HG03196 (cell line): ENCODE data around the gene ZNF654.
"Not testable (repeated sequence)": the region's sequence is repeated elsewhere in the genome, so short reads cannot be mapped to it uniquely, and the experiment has no call there.

Experiments used
- ATAC-seq: cut with Tn5 transposase; IDR thresholded peaks from one replicate; pipeline ENCODE4 v1.9.1; 2021; ENCODE audit not compliant: unreplicated experiment

Gene ZNF654

DNA sequence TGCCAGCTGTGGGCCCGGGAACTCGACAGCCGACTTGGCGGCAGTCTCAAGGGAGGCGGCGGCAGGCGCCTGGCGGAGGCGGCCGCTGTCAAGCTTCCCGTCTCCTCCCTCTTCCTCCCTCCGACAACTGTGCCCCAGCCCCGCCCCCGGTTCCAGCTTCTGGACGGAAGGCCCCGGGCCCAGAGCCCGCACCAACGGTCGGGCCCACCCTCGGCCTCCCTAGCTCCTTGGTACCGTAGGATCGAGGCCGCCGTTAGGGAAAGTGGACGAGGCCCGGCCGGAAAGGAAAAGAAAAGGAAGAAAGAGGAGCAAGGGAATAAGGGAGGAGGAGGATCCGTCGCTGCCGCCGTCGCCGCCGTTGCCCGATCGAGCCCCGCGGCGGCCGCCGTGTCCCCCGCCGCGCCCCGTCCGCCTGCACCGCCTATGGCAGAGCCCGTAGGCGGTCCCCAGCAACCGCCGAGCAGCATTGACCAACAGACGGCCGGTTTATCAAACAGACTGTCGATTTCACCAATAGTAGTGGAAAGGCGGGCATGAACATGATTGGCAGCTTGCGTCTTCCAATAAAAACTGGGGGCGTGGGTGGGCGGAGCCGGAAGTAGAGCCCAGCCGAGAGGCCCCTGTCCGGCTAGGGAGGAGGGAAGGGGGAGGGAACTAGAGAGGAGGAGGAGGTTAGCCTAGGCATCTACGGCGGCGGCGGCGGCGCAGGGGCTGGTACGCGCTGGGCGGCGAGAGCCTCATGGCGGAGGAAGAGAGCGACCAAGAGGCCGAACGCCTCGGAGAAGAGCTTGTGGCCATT, at the start of gene ZNF654, which contains the start of gene CGGBP1:
ZNF654 (plus strand) TSS at position 675 of the 799 bp plus-strand sequence; CDS start at position 740, 65 bp downstream.
CGGBP1 (minus strand) TSS at position 425 of the 799 bp plus-strand sequence. CDS start 3,029 bp downstream, outside the sequence.
- ATAC-seq: peak; percentile 96

DNA sequence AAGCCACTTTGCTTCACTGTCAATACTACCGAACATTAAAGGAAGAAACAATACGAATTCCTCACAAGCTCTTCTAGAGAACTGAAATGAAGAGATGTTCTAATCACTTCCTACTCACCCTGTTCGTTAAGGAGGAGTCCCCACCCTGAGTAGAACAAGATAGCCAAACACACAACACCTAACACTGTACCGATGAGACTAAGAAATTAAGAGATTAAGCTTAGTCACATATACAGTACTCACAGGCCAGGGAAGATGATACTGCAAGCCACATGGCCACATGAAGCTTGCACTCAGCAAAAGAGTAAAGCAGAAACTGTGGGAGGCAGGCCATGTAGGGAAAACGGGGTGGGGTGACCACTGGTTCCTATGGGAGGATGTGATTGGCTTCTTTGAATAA, 48.2 kb upstream of the ZNF654 start:
- no peak for ATAC-seq

DNA sequence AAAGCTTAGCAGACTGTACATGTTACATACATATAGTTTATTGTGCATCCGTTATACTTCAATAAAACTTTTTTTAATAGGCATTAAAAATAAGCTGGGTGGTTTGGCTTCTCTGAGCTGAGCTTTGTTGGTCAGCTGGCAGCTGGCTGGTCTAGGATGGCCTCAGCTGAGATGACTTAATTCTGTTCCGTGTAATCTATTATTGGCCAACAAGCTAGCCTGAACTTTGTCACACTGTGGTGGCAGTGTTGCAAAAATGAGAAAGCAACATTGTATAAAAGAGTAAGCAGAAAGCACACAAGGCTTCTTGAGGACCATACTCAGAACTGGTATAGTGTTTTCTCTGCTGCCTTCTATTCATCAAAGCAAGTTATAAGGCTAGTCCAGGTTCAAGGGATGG, 45.5 kb upstream of the ZNF654 start:
- ATAC-seq: no peak

DNA sequence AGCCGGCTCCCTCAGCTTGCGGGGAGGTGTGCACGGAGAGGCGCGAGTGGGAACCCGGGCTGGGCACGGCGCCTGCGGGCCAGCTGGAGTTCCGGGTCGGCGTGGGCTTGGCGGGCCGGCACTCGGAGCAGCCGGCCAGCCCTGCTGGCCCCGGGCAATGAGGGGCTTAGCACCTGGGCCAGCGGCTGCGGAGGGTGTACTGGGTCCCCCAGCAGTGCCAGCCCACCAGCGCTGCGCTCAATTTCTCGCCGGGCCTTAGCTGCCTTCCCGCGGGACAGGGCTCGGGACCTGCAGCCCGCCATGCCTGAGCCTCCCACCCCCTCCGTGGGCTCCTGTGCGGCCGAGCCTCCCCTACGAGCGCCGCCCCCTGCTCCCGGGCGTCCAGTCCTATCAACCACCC, 43.4 kb upstream of the ZNF654 start:
- ATAC-seq: not testable (repeated sequence)

DNA sequence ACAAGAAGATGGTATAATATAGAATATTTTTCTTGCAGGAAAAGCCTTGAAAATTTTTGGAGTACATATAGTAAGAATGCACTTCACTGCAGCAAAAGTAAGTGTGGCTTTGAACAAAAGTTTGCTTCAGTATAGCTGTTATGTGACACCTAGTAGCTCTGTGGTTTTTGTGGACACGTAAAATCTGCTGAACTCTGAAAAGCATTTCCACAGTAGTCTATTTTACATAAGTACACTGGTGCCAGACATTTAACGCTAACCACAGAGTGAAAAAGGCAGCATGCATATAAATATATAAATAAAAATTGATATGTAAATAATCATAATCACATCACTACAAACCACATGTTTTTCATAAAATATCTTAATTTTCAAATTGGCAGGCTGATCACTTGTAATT, 40.0 kb upstream of the ZNF654 start:
- peak; percentile 91 for ATAC-seq

DNA sequence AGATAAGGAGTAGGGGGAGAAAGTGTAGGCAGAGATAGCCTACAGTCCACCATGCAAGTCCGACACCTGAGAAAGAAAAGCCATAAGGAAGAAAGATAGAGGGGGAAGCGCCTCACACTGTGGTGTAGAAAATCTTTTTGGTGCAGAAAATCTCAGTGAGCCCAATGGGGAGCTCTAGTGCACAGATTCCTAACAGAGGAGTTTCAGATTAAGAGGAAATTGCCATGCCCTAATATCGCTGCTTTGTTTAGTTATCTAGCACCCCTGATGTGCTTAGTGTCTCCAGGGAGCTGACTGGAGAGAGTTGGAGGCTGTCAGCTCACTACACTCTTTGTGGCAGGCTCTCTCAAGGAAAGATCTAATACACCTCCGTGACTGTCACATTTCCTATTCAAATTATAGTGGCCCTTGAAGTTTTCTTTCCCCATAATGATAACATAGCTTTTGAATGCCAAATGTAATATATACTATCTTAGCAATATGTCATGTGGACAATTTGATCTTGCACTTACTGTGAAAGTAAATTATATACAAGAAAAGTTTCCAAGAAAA, 34.0 kb upstream of the ZNF654 start:
- no peak for ATAC-seq

DNA sequence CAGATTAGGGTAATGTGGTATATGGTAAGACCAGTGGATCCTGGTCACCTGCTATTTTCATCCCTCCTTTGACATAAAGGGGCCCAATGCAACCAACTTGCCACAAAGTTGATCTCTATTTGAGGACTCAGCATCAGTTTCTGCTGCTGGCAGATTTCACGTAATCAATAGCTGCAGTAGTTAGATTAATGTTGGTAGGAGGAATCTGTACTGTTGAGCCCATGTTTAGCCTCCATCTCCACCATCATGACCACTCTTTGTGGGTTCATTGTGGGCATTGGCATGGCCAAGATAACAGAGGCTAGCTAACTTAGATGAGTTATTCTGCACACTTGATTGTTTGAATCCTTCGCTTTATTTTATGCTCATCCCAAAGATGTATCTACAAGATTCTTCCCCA, 30.2 kb upstream of the ZNF654 start:
- no peak for ATAC-seq

DNA sequence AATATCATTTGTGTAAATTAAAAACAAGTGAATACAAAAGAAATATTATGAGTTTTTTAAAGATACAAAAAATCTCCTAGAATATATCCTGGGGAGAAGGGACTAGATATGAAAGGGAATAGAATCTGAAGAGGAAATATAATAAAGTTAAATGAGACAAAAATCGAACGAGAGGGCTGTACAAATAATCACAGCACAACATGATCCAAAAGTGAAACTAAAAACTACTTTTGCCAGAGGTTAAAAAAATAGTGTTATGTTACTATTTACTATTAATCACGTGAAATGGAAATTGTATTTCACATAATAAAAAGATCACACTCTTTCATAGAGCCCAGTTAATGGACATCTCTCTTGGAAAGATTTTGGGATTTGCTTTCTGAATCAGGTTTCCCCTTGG, 28.8 kb upstream of the ZNF654 start:
- ATAC-seq: no peak

DNA sequence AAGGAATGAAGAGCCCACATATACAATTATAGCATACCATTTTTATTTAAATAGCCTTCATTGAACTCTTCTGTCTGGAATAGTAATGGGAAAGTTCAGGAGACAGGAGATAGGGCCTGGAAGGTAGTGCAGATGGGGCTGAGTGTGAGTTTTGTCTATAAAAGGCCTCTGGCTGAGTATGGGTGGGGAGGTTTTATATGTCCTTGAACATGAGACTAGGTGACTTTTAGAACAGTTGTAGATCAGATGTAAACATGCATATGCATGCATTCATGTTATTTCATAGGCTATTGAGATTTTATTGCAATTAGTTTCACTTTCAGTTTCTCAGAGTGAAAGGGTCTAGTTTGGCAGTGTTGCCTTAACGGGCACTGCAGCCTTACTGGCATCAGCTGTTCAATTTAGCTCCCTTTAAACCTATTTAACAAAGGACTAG, 27.4 kb upstream of the ZNF654 start:
- peak; percentile 84 for ATAC-seq

DNA sequence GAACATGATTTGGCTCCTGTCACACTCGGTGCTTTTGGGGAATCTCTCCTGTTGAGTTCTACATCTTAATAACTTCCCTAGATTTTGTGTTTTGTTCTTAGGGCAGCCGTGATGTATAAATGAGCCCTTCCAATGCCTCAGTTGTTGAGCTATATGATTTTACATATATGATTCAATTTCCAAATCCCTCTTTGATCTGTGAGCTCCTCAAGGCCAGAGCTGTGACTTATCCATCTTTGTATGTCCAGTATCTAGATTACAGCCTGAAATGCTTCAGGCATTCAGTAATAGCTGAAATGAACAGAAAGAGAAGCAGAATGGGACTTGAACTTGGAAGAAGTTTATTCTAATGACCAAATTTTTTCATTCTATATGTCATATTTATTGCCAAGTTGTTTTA, 26.8 kb upstream of the ZNF654 start:
- ATAC-seq: no peak

DNA sequence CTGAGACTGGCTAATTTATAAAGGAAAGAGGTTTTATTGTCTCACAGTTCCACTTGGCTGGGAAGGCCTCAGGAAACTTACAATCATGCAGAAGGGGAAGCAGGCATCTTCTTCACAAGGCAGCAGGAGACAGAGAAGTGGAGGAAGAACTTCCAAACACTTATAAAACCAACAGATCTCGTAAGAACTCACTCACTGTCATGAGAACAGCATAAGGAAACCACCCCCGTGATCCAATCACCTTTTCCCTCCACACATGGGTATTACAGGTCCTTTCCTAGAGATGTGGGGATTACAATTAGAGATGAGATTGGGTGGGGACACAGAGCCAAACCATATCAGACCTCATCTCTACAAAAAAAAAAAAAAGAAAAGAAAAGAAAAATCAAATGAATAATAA, 26.0 kb upstream of the ZNF654 start:
- no peak for ATAC-seq

DNA sequence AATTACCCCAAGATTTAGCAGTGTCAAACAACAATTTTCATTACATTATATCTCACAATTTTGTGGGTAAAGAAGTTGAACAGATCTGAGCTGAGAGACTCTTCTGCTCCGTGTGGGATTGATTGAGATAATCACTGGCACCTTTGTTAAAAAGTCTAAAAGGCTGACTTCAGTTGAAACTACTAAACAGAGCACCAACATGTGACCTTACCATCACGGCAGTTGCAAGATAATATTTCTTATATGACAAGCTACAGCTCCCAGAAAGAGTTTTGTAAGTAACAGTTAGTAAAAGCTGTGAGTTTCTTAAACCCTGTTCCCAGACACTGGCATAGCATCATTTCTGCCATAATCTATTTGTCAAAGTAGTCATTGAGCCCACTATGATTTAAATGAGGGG, 25.2 kb upstream of the ZNF654 start:
- ATAC-seq: no peak

DNA sequence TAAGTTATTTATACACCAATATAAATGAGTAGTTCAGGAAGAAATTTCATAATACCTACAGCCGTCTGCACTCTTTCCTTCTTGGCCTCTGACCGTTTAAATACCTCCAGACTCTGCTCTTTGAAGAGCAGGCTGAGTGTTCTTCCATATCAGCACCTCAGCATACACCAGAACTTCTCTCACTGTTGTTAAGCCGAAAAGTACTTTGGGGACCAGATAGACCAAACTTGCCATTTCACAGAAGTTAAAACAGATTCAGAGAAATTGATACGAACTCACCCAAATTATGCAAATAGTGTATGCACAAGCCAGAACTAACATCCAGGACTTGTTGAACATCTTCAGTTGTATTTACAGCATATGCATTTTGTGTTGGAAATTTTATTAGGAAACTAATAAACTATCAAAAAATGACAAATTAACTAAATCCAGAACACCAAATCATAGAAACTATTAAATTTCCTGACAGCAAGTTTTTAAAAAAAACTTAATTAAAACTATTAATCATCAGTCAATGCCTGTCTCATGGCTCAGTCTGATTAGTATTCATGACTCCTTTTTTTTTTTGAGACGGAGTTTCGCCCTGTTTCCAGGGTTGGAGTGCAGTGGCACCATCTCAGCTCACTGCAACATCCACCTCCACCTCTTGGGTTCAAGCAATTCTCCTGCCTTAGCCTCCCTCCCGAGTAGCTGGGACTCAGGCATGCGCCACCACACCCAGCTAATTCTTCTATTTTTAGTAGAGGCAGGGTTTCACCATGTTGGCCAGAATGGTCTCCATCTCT, 24.4 kb upstream of the ZNF654 start:
- no peak for ATAC-seq

DNA sequence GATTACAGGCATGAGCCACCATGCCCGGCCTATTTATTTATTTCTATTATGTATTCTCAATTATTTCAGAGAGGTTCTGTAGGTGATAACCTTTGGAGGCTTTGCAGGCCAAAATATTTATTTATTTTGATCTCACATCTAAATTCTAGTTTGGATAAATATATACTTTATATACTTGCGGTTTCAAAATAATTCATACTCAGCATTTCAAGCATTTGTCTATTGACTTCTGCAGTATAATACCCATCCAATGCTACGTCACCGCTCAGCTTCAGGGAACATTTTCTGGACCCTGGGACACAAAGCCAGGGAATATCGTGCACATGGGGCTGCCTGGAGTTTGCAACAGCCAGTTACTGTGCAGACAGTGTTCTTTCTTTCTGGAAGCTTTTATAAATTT, 22.8 kb upstream of the ZNF654 start:
- ATAC-seq: no peak

DNA sequence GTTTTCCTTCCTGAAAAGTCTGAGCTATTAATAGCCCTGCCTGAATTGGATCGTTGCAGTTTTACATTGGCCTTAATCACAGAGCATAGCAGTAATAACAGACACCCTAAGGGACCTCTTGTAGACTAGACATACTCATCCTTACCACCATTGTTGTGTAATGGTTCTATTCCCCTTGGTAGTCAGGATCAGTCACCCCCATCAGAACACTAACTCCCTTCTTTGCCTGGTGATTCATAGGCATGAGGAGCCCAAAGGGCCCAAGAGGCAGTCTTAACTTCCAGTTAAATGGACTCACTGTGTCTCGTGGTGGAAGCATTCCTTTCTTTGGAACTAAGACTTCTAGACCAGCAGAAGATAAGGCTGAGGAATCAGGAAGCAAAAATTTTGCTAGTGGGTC, 20.5 kb upstream of the ZNF654 start:
- ATAC-seq: no peak

DNA sequence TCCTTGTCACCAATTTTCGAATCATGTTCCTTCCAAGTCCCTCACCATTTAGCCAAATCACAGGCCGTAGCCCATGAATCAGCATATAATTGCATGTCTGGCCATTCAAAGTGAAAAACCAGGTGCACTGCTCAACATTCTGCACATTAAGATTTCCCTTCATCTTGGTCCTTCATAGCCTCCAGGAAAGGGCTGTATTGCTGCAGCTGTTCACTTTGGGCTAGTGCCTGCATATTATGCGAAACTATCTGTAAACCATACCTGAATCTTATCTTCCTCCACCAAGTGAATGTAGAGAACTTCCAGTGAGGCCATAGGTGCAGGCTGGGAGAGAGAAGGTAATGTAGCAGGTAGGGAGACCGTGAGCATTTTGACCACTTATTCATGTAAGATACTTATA, 18.5 kb upstream of the ZNF654 start:
- ATAC-seq: no peak

DNA sequence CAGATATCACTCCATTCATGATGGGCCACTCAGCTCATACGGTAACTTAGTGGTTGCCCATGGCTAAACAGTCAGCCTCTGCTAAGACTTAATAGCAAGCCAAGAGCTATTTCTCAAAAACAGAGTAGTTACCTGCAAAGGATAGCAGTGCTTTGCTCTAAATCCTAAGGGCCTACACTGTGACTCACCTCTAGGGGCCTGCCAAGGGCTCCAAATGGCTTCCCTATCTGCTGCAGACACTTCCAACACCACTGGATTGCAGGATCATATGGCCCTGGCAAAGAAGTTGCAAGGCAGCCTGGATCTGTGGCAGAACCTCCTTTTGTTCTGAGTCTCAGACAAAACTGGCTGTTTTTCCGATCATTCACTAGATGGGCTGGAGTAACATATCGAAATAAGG, 18.1 kb upstream of the ZNF654 start:
- ATAC-seq: no peak

DNA sequence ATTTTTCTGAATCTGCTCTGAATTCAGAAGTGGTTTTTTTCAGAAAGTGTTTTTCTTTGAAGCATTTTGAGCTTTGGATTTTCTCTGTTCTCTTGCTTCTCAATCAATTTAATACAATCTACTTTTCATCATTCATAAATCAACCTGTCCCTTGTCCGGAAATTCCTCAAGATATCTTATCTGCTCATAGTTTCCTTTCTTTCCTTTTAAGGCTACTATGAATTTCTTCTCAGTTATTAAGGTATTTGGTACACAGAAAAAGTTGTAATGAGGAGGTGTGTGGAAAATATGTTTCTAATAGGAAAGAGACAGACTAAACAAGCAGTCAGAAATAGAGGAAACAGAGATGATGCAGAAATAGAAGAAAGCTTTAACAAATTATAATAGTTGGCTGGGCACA, 14.6 kb upstream of the ZNF654 start:
- no peak for ATAC-seq

DNA sequence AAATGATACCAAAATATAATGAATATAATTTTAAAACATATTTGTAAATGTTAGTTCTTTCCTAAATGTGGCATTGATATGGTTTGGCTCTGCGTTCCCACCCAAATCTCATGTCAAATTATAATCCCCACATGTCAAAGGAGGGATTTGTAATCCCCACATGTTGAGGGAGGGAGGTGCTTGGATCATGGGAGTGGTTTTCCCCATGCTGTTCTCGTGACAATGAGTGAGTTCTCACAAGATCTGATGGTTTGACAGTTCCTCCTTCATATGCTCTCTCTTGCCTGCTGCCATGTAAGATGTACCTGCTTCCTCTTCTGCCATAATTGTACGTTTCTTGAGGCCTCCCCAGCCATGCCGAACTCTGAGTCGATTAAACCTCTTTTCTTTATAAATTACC, 12.3 kb upstream of the ZNF654 start:
- no peak for ATAC-seq

DNA sequence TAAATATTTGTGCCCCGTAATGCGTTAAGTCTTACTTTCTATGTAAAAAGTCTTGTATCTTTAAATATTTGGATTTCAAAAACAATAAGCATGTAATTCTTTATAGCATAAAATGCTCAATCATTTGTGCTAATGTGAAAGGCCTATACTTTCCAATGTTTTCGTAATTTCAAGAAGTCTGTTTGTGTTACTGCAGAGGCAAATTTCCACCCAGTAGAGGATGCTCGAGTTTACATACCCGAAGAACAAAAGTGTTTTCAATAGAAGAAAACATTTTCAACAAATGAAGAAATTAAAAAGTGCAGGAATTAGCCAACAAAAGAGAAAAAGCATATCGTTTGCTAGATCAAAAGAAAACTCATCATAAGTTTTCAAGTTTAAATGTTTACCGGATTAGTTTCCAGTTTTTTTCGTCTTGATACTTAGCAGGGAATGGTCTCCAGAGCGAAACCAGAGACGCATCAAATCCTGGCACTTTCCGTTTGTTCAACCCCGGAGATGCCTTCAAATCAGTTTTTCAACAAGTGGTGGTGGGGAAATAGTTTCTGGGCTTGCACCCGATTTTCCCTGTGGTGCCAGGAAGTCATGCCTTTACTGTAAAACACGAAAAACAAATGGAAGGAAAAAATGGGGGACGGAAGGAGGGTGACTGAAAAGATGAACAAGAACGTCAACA, 1.3 kb upstream of the ZNF654 start:
- ATAC-seq: no peak

DNA sequence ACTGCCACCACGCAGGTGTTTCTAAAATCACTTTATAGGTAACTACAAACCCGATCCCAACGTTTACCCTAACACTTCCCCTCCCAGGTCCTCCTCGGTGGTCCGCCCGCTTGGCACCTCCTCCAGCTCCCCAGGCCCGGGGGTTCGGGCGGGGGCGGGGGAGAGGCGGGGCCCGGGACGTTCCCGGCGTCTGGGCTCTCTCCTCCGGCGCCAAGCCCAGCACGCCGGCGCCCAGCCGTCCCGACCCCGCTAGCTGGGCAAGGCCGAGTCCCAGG, 812 bp upstream of the ZNF654 start:
- ATAC-seq: no peak
